PC-3 (cell line): ENCODE measurements around the gene FLNC. TPM values are rescaled to one million over a fixed set of nuclear protein-coding genes. Genes with fewer than 3 reads are reported as not detected.

ENCODE experiments used
- ATAC-seq: fragments of 200-7000 bp; cut with Tn5 transposase; 2 replicates; pipeline ENCODE4 v1.9.1; 2020; ENCODE audit warnings: mild to moderate bottlenecking, moderate library complexity
- BruUV-seq: library from RNA; stranded (reverse); fragments of 400-500 nt; replicated peaks from 2 replicates; lab custom pipeline; 2021; lab: Mats Ljungman, UMichigan
- CTCF ChIA-PET: fragments of 300-600 bp; sonication (Branson Sonifier 250); formaldehyde crosslinking; loops from one replicate; lab custom pipeline; 2022; ENCODE audit warnings: antibody characterized with exemption; lab: Charles Lee
- POLR2A ChIA-PET: fragments of 300-600 bp; sonication (Branson Sonifier 250); formaldehyde crosslinking; loops from one replicate; lab custom pipeline; 2022; ENCODE audit warnings: antibody characterized with exemption; ENCODE audit not compliant: unreplicated experiment; lab: Charles Lee
- DNase-seq: peaks from one replicate; pipeline ENCODE4 v3.0.0-alpha.2; 2015
- H2AFZ ChIP-seq: fragments of 300-600 bp; sonication (generic); 2 replicates; pipeline ENCODE4 v1.6.0; 2016; ENCODE audit warnings: antibody characterized with exemption, low read length
- H3F3A ChIP-seq: fragments of 300-600 bp; sonication (generic); one replicate; pipeline ENCODE4 v1.6.0; 2017; ENCODE audit warnings: antibody characterized with exemption, low read length, control low read depth, mild to moderate bottlenecking; ENCODE audit not compliant: unreplicated experiment
- H3K27ac ChIP-seq: fragments of 300-600 bp; sonication (generic); 2 replicates; pipeline ENCODE4 v1.5.1; 2016; ENCODE audit warnings: mild to moderate bottlenecking, low read length
- H3K27me3 ChIP-seq: fragments of 300-600 bp; sonication (generic); 2 replicates; pipeline ENCODE4 v1.6.1; 2016; ENCODE audit warnings: low read length, mixed read lengths
- H3K36me3 ChIP-seq: fragments of 300-600 bp; sonication (generic); 2 replicates; pipeline ENCODE4 v1.6.1; 2016; ENCODE audit warnings: low read depth, mixed run types, low read length, mixed read lengths
- H3K4me1 ChIP-seq: fragments of 300-600 bp; sonication (generic); 2 replicates; pipeline ENCODE4 v1.5.1; 2016; ENCODE audit warnings: low read length; ENCODE audit not compliant: insufficient read depth
- H3K4me2 ChIP-seq: fragments of 300-600 bp; sonication (generic); 2 replicates; pipeline ENCODE4 v1.6.0; 2016; ENCODE audit warnings: low read length
- H3K4me3 ChIP-seq: fragments of 300-600 bp; sonication (generic); 2 replicates; pipeline ENCODE4 v1.5.1; 2016; ENCODE audit warnings: mild to moderate bottlenecking, low read length, mixed read lengths
- H3K79me2 ChIP-seq: fragments of 300-600 bp; sonication (generic); 2 replicates; pipeline ENCODE4 v1.6.1; 2017; ENCODE audit warnings: low read length, mixed read lengths
- H3K9ac ChIP-seq: fragments of 300-600 bp; sonication (generic); 2 replicates; pipeline ENCODE4 v1.6.0; 2016; ENCODE audit warnings: mild to moderate bottlenecking, low read length
- H3K9me2 ChIP-seq: fragments of 300-600 bp; sonication (generic); replicated peaks from 2 replicates; pipeline ENCODE4 v1.6.1; 2016; ENCODE audit warnings: mixed run types, low read length, mixed read lengths
- H3K9me3 ChIP-seq: fragments of 300-600 bp; sonication (generic); 2 replicates; pipeline ENCODE4 v1.6.1; 2016; ENCODE audit warnings: low read length, mixed read lengths
- H4K20me1 ChIP-seq: fragments of 300-600 bp; sonication (generic); 2 replicates; pipeline ENCODE4 v1.6.1; 2016; ENCODE audit warnings: low read length, mixed read lengths
- CTCF ChIP-seq: fragments of 300-600 bp; sonication (generic); conservative IDR thresholded peaks from 2 replicates; pipeline ENCODE4 v1.5.1; 2017; ENCODE audit warnings: antibody characterized with exemption, low read depth, mild to moderate bottlenecking, low read length
- EZH2 ChIP-seq: fragments of 300-600 bp; sonication (generic); IDR thresholded peaks from one replicate; pipeline ENCODE4 v1.6.1; 2017; ENCODE audit warnings: antibody characterized with exemption, mild to moderate bottlenecking, low read length; ENCODE audit not compliant: unreplicated experiment
- EZH2phosphoT487 ChIP-seq: fragments of 300-600 bp; sonication (generic); IDR thresholded peaks from 2 replicates; pipeline ENCODE4 v1.6.1; 2018; ENCODE audit warnings: mild to moderate bottlenecking, antibody characterized with exemption, low read length, borderline replicate concordance
- intact Hi-C: fragments of 100-400 bp; cut with micrococcal nuclease; formaldehyde crosslinking; loops from 2 replicates; pipeline ENCODE4 v1.9.0; 2023
- total RNA-seq: library from RNA; depleted of rRNA; stranded (reverse); fragments of >200 nt; gene quantifications from 2 replicates; pipeline ENCODE4 v1.2.3, GENCODE V29; 2014

FLNC gene
- total RNA-seq, 1 experiment from 2014 or later, result 88.7 TPM

GRCh38 chr7:128812514-128813168, 17.6 kb upstream of the FLNC start:
- no peak for ATAC-seq
- H3K27me3 ChIP-seq, result no peaks in the 10 kb centered on the region
- H3F3A ChIP-seq, result no peaks in the 10 kb centered on the region
- POLR2A ChIA-PET, result no interaction called here
- CTCF ChIA-PET, result no interaction called here
- no TSS peak for BruUV-seq
- H3K4me3 ChIP-seq, result no peak overlapping the region
- intact Hi-C loops, result no loop called here
- no peaks in the 10 kb centered on the region for H3K79me2 ChIP-seq
- H3K9ac ChIP-seq, result no peak overlapping the region
- no peak overlapping the region for H3K4me2 ChIP-seq
- no peak overlapping the region for H2AFZ ChIP-seq
- no peak overlapping the region for H3K27ac ChIP-seq
- H3K9me3 ChIP-seq, result no peaks in the 10 kb centered on the region
- H3K9me2 ChIP-seq, result no peaks in the 10 kb centered on the region
- TF ChIP-seq EZH2 (no peak), EZH2phosphoT487 (no peak), CTCF (no peak)
- no peak for DNase-seq
- H3K4me1 ChIP-seq, result no peaks in the 10 kb centered on the region
- no peaks in the 10 kb centered on the region for H3K36me3 ChIP-seq
- H4K20me1 ChIP-seq, result no peaks in the 10 kb centered on the region

DNA sequence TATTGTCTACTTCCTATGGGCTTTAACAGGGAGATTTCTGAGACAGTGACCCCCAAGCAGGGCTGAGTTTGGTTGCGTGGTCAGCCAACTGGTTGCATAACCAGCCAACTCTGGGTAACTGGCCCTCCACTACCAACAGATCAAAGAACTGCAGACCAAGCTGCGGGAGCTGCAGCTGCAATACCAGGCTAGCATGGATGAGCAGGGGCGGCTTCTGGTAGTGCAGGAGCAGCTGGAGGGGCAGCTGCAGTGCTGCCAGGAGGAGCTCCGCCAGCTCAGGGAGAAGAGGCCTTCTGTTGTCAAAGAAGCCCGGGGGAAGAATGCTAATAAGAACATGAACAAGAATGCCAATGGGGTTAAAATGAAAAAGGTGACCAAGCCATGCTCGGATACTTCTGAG, 15.7 kb upstream of the FLNC start:
- no peak for ATAC-seq
- ChIA-PET CTCF (no interaction called here), POLR2A (no interaction called here)
- H3K79me2 ChIP-seq, result no peaks in the 10 kb centered on the region
- no peaks in the 10 kb centered on the region for H3K27me3 ChIP-seq
- H4K20me1 ChIP-seq, result no peaks in the 10 kb centered on the region
- no peak overlapping the region for H2AFZ ChIP-seq
- no peaks in the 10 kb centered on the region for H3K9me2 ChIP-seq
- H3K9ac ChIP-seq, result no peak overlapping the region
- H3K4me1 ChIP-seq, result no peaks in the 10 kb centered on the region
- no peaks in the 10 kb centered on the region for H3F3A ChIP-seq
- no peaks in the 10 kb centered on the region for H3K9me3 ChIP-seq
- no peak overlapping the region for H3K4me3 ChIP-seq
- no peaks in the 10 kb centered on the region for H3K36me3 ChIP-seq
- no peak overlapping the region for H3K4me2 ChIP-seq
- no peak for DNase-seq
- intact Hi-C loops, result no loop called here
- BruUV-seq, result no TSS peak
- H3K27ac ChIP-seq, result no peak overlapping the region
- TF ChIP-seq EZH2phosphoT487, result no peak
- no peak for TF ChIP-seq EZH2
- TF ChIP-seq CTCF, result no peak

- Histone ChIP-seq H3K4me2 (no peak overlapping the region), H2AFZ (no peak overlapping the region), H4K20me1 (no peaks in the 10 kb centered on the region), H3K9ac (no peak overlapping the region), H3K27ac (no peak overlapping the region), H3K4me3 (no peak overlapping the region), H3K4me1 (no peaks in the 10 kb centered on the region), H3K27me3 (no peaks in the 10 kb centered on the region), H3K36me3 (no peaks in the 10 kb centered on the region), H3K79me2 (no peaks in the 10 kb centered on the region), H3F3A (no peaks in the 10 kb centered on the region), H3K9me3 (no peaks in the 10 kb centered on the region), H3K9me2 (no peaks in the 10 kb centered on the region)
- BruUV-seq, result no TSS peak
- ChIA-PET CTCF (no interaction called here), POLR2A (no interaction called here)
- ATAC-seq (no peak), DNase-seq (no peak)
- intact Hi-C loops, result no loop called here
- TF ChIP-seq EZH2, result no peak
- TF ChIP-seq CTCF, result no peak
- TF ChIP-seq EZH2phosphoT487, result no peak
Observed at GRCh38 chr7:128815289-128815942, 14.8 kb upstream of the FLNC start.
